Stimulated activated CD4-positive, alpha-beta T cell treated with anti-CD3 and anti-CD28 coated beads, Interleukin-1b, Interleukin-23, amount 100 ng/mL, for 4 hours (primary cell): ENCODE results near the gene PSKH1.
"Not testable (repeated sequence)": the region's sequence is repeated elsewhere in the genome, so short reads cannot be mapped to it uniquely, and the experiment has no call there.

ENCODE experiments used
- DNase-seq, 2 donors: peaks; one replicate each; pipeline ENCODE4 v3.0.0-alpha.2; 2020; ENCODE audit warnings: low read depth in 2 of 2

Gene PSKH1

GRCh38 chr16:67892899-67893742 lies at the start of gene PSKH1:
TSS of gene PSKH1 (plus strand) at chr16:67893254. CDS start at chr16:67908750, 15,496 bp downstream.
- DNase-seq = peak; percentile 89 to 93

DNA sequence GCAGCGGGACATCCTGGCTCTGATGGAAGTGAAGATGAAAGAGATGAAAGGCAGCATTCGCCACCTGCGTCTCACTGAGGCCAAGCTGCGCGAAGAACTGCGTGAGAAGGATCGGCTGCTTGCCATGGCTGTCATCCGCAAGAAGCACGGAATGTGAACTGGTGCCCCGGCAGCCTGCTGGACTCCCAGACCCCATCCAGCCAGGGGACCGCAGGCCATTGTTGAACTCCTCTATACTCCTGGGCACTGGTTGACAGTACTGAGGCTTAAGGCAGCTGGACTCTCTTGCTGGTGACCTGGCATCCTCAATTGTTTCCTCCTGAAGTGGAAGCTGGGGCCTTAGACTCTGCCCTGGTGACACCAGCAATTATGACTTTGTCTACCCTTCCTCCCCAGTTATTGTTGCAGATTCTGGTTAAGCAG lies 49.7 kb upstream of the PSKH1 start:
- DNase-seq = no peak

DNA sequence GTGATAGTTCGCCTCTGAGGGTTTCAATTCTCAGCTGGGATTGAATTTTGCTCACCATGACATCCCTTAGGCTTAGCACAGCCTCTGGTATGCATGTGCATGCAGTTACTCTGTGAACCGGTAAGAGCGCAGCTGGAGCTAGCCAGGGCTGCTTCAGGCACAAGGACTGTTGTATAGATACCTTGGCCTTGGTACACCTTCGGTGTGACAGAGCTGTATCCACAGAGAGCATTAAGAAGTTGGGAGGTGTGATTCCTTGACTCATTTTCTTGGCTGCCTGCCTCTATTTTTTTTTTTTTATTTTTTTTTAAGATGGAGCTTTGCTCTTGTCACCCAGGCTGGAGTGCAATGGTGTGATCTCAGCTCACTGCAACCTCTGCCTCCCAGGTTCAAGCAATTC lies 48.6 kb upstream of the PSKH1 start:
- no peak for DNase-seq

DNA sequence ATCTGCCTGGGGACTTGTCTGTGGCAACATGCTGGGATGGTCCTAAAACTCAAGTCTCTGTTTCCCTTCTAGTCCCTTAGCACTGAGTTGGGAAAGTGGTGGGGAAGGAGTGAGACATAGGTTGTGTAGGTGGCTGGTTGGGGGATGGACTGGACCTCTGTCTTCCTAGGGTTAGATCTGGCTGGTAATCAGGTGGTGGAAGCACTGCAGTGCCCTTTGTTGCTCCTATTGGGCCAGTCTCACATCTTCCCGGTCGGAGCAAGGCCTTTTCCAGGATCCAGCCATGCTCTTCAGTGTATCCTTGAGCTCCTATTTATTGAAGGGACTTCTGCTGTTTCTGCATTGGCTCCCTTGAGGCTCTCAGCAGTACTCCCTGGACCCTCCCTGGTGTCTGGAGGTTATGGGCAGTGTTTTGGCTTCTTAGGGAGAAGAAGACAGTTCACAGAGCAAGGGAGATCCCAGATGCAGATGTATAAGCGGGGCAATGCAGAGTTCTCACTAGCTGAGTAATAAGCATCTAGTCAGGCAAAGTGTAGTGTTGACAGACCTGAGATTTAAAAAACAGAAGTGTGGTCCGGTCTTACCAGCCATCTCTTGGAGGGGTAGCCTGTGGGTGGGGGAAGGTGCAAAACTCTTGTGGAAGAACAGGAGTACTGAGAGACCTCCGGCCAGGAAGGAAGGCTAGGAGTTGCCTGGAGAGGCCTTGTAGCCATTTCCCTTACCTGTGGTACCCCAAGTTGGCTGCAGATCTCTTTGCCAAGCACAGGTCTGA lies 47.6 kb upstream of the PSKH1 start:
- no peak for DNase-seq

DNA sequence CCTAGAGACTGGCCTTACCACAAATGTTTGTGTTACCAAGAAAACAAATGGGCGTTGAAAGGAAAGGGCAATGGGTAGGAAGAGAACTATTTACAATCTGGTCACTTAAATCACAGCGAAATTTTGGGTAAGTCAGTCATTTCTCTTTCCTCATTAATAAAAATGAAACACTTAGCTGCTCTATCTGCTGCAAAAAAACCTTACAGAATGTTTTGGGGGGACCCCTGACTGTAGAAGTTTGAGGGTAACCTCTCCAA lies 47.1 kb upstream of the PSKH1 start:
- no peak for DNase-seq

DNA sequence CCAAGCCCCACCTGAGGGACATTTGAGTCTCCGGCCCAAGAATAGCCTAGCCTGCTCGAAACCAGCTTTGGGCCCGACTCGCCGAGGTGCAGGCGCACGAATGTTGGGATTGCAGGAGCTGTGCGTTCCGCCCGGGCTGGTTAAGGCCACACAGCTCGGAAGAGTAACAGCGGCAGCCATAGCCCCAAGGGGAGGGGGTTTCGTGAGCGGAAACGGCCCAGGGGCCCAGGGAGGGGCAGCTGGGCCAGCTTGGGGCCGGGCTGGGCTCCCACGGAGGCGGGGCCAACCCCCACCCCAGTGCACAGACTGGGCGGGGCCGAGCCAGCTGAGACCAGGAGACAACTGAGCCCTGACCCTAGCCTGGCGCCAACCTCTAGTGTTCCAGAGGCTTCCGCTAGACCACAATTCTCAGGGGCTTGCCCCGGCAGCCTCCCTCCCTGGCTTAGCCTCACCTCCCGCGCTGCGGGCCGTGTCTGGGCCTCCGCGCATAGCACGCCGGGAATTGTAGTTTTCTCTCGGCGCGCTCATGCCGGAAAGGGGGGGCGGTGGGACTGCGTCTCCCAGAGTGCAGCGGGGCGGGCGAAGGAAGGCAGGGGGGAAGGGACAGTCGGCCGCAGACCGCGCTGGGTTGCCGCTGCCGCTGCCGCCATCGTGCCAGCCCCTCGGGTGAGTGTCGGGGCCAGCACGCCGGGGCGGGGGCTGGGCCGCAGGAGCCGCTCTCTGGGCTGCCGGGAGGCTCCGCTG lies 46.6 kb upstream of the PSKH1 start, which contains the start of gene NUTF2:
TSS of gene NUTF2 (plus strand) at position 614 of the 744 bp plus-strand sequence. CDS start 18,198 bp downstream, outside the sequence.
- DNase-seq = peak; percentile 90 to 92

DNA sequence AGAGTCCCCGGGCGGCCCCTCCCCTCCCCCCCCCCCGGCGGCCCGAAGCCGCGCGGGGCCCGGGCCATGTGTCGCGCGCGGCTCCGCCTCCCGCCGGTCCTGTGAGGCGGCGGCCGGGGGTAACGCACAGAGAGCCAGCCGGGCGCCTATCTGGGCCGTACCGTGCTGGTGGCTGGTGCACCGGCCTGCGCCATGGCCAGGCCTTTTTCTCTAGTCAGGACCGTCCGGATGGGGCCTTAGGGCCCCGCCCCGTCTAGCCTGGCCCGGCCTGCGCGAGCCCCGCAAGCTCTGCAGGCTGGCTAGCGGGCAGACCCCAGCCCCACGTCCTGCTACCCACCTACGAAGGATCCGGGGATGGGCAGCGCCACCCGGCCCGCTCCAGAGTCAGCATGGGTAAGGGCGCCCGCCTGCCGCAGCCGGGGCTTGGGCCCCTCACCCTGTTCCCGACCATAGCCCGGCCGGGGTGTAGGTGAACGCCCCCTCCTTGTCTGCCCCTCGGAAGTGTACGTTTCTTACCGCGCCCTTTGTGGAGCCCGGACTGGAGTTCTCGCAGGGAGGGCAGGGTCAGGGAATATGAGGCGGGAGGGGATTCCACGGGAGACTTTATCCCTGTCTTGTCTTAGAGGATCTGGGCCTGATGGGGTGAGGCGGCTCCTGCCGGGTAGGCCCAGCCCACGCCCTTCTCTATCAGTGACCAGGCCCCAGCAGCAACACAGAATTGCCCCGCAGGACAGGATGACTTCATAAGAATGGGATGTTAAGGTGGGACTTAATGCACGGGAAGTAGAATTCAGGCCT lies 45.8 kb upstream of the PSKH1 start, which contains the start of gene CENPT:
TSS of gene CENPT (minus strand) at position 630 of the 798 bp plus-strand sequence. CDS start 13,834 bp downstream, outside the sequence.
- DNase-seq = no peak

- DNase-seq = no peak
These were observed 44.9 kb upstream of the PSKH1 start for GRCh38 chr16:67848118-67848517.

DNA sequence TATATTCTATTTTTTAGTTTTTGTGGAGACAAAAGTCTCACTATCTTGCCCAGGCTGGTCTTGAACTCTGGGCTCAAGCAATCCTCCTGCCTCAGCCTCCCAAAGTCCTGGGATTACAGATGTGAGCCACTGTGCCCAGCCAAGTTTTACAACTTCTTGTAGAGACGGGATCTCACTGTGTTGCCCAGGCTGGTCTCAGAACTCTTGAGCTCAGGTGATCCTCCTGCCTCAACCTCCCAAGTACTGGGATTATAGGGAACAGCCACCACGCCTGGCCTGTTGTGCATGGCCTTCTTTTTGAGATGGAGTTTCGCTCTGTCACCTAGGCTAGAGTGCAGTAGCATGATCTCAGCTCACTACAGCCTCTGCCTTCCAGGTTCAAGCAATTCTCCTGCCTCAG lies 39.4 kb upstream of the PSKH1 start:
- DNase-seq = no peak

DNA sequence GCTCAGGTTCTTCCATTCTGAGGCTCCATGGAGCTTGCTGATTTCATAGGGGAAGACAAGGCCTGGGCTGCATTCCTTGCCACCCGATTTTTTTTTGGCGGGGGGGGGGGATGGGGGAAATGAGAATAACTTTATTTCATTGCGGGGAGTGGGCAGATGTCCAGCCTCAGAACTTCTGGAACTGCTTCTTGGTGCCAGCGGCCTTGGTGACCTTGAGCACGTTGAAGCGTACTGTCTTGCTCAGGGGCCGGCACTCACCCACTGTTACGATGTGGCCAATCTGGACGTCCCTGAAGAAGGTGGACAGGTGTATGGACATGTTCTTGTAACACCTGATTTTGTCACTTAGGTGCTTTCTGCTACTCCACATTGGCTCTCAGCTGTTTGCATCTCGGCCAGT lies 37.3 kb upstream of the PSKH1 start:
- no peak for DNase-seq

DNA sequence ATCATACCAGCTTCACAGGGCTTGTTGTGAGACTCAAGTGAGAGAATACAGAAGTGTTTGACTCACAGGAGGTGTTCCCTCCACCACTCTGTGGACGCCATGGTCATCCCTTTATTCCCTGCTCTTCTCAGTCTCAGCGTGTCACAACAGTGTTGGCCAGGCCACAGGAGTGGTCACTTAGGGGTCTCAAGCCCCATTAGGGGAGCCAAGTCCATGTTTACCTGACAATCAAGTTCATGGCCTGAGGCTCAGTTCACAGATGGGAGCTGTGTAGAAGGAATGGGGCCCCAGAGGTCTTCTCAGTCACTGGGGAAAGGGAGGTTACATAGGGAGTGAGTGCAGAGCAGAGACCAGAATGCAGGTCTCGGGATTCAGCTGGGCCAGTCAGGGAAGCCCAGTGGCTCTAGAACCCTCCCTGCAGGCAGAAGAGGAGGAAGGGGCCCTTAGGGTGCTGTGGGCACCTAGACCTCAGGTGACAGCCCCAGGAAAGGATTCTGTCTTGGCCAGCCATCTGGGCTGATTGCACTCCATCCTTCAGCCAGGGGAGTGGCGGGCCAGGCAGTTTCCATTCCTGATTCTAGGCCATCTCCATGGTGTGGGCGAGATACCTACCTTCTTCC lies 36.0 kb upstream of the PSKH1 start:
- no peak for DNase-seq

DNA sequence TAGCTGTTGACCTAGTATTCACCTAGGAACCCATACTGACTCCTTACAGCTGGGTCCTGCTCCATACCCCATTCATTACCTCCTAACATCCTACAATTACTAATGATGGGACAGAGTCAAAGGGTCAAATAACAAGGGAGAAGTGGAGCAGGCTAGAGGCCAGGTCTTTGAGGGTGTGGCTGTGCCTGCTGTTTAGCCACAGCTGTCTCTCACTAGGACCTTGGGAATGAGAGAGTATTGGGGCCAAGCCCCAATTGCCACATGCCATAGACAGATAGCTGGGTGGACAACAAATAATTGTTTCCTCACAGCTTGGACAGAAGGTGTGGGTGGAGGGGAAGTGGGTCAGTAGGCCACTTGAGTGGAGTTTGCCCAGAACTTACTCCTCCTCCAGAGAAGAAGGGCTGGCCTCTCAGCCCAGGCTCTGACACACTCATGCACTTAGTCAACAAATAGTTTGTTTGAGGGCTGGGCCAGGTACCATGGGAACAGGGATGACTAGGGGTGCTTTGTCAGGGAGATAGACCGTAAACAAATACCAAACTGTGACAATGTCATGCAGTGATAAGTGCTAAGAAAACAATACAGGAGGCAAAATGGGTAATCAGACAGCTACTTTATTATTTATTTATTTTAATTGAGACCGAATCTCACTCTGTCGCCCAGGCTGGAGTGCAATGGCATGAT lies 35.4 kb upstream of the PSKH1 start:
- DNase-seq = no peak

GRCh38 chr16:67858500-67858899 lies 34.6 kb upstream of the PSKH1 start:
- no peak for DNase-seq

GRCh38 chr16:67860589-67861398 lies 32.3 kb upstream of the PSKH1 start:
- no peak for DNase-seq

DNA sequence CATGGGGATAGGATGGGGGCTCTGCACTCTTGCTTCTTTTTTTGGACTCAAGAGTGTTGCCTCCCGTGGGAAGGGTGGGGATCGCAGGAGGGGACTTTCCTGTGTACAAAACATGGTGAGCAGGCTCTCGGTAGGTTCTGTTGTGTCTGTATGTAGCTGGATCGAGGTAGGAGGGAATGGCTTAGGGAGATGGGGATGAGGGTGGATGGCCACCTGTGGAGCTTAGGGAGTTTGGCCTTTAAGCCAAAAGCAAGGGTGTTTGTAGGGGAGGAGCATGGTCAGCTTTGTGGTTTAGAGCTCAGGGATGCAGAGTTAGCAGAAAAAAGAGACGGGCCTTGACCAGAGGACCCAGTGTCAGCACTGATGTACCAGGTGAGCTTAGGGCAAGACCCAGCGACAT lies 31.2 kb upstream of the PSKH1 start:
- DNase-seq = no peak

- DNase-seq = no peak
These were observed 30.2 kb upstream of the PSKH1 start for GRCh38 chr16:67862623-67863583.

DNA sequence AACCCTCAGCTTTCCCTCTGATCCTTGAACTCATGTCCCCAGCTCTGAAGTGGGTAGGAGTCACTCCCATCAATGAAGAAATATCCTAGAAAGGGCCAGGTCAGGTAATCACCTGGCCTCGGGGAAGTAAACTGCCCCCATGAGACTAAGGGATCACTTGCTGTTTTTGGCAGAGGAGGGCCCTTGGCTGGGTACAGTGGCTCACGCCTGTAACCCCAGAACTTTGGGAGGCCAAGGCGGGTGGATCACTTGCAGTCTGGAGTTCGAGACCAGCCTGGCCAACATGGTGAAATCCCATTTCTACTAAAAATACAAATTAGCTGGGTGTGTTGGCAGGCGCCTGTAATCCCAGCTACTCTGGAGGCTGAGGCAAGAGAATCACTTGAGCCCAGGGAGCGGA lies 29.0 kb upstream of the PSKH1 start:
- DNase-seq = not testable (repeated sequence)

DNA sequence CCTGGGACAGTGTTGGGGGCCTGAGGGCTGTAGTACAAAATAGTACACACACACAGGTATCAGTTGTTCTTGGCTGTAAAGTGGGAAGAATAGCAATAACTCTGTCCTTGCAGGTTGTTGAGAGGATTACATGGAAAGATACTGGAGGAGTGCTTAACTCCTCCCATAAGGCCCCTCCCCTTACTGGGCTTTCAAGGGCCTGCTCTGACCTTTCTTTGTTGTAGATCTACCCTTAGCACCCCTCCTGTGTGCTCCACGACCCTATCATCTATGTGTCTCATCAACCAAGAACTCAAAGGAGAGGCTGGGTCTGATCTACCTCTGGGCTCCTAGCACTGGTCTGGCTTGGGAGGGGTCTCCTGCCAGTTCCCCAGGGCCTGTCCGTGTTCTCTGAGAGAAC lies 28.5 kb upstream of the PSKH1 start:
- no peak for DNase-seq
